Left ventricle myocardium superior (tissue), 1 donor: ENCODE results near the gene RPRD2. TPM values are rescaled to one million over a fixed set of nuclear protein-coding genes. Genes with fewer than 3 reads are reported as not detected.

ENCODE experiments used
- ATAC-seq: fragments of 200-7000 bp; cut with Tn5 transposase; one replicate; pipeline ENCODE4 v1.9.1; 2020; ENCODE audit warnings: mild to moderate bottlenecking, moderate library complexity
- DNase-seq: peaks from one replicate; pipeline ENCODE4 v3.0.0-alpha.2; 2020
- intact Hi-C: fragments of 100-400 bp; cut with micrococcal nuclease; formaldehyde crosslinking; loops from one replicate; pipeline ENCODE4 v1.11.0; 2022
- total RNA-seq: library from RNA; stranded (reverse); fragmentation: NEBNext Ultra II Directional; extraction: Animal tissue kit (Norgen Biotek cat#: 25700); gene quantifications from one replicate; pipeline ENCODE4 v1.2.1, GENCODE V29; 2021
- donor health status: DM: no; HTN: yes; CAD: no; lungs with severe emphysema.

Gene RPRD2
- total RNA-seq, 1 donor from 2014 or later: 24.4 TPM

- no peak for DNase-seq
- intact Hi-C loops: no loop called here
- no peak for ATAC-seq
Observed at GRCh38 chr1:150498342-150498741, 134.4 kb downstream of the RPRD2 start.

GRCh38 chr1:150505431-150505830 is 141.5 kb downstream of the RPRD2 start:
- peak; percentile 10 for DNase-seq
- intact Hi-C loops: no loop called here
- no peak for ATAC-seq

DNA sequence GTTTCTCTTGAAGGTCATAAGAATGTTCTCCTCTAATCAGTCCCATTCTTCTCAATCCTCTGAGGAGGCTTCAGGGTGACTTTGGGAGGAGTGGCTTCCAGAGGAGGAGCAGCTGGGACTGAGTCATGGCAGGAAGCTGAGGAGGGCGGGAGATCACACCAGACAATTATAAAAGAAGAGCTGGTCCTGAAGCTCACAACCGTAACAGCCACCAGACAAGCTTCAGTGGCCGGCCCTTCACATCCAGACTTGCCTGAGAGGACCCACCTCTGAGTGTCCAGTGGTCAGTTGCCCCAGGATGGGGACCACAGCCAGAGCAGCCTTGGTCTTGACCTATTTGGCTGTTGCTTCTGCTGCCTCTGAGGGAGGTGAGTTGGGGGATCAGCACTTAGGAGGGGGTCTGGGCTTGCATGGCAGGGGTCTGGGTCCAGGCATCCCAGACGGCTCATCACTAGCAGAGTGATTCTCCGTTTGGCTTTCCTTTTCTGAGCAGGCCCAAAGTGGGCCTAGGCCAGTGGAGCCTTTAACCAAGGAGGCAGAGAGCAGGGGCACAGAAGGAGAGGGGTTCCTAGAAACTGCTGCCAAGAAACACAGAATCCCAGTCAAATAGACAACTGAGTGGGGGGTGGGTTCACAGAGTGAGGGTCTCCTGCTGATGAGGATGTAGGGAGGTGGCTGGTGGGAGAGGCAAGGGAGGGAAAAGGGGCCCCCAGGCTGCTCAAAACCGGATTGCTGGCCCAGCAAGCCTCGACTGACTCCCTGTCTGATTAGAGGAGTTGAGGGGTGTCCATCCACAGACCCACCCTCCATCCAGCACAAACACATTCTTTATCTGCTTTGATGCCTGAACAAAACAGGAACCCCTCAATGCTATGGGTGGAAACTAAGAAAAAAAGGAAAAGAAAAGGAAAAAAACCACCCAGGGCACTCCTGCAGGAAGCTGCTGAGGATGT is 144.2 kb downstream of the RPRD2 start, which contains the start of gene ECM1:
Gene ECM1 (plus strand): TSS at position 198 of the 953 bp plus-strand sequence. CDS start 101 bp downstream, at position 299.
- DNase-seq: peak; percentile 54
- intact Hi-C loops: no loop called here
- ATAC-seq: peak; percentile 89

GRCh38 chr1:150508982-150509381 is 145.0 kb downstream of the RPRD2 start:
- DNase-seq (no peak), ATAC-seq (peak; percentile 11)
- intact Hi-C loops: no loop called here

- intact Hi-C loops: no loop called here
- ATAC-seq: no peak
- peak; percentile 24 for DNase-seq
Observed at GRCh38 chr1:150511551-150511950, 147.6 kb downstream of the RPRD2 start.

DNA sequence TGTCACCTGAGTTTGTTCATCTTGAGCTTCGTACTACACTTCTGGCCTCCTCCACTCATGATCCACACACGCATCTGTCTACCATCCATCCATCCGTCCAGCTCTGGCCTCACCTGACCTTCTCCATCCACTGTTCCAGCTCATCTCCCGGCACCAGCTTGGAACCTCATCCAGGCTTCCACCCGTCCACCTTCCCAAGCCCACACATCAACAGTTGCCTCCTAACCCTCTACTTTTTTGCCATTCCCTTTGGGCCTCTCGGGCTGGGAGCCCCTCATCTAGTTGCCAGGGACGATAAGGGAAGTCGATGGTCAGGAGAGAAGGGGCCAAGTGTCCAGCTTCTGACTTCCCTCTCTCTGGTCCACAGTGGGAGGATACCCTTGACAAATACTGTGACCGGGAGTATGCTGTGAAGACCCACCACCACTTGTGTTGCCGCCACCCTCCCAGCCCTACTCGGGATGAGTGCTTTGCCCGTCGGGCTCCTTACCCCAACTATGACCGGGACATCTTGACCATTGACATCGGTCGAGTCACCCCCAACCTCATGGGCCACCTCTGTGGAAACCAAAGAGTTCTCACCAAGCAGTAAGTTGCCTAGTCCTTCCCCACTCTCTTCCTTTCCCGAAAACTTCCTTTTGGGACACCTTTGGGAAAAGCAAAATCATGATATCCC is 148.2 kb downstream of the RPRD2 start:
- peak; percentile 15 for DNase-seq
- intact Hi-C loops: no loop called here
- no peak for ATAC-seq

GRCh38 chr1:150512846-150513245 is 148.9 kb downstream of the RPRD2 start:
- no peak for ATAC-seq
- intact Hi-C loops: no loop called here
- DNase-seq: peak; percentile 8

DNA sequence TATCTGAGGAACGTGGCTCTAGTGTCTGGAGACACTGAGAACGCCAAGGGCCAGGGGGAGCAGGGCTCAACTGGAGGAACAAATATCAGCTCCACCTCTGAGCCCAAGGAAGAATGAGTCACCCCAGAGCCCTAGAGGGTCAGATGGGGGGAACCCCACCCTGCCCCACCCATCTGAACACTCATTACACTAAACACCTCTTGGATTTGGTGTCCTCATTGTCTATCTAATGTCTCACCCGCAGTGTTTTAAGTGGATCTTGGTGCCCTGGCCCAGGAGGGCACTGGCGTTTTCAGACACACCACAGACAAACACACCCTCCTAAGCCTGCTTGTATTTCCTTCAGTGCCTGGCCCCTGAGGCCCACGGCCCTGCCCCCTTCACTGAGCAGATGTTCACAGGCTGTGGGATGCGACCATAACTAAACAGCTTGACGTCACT is 149.4 kb downstream of the RPRD2 start:
- intact Hi-C loops: no loop called here
- ATAC-seq (no peak), DNase-seq (peak; percentile 32)

DNA sequence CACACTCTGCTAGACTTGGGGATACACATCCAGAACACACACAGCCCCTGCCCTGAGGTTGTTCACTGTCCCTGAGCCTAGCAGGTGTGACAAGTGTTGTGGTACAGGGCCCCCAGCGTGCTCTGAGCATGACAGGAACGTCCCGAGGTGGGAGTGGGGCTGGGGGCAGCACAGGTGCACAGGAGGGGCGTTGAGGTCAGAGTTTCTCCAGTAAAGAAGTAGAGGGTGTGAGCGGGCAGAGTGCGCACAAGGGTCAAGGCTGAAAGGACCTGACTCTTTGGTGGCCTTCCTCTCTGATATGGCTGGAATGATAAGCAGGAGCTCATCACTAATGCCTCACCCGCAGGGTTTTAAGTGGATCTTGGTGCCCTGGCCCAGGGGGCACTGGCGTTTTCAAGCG is 150.3 kb downstream of the RPRD2 start:
- intact Hi-C loops: no loop called here
- ATAC-seq (no peak), DNase-seq (peak; percentile 1)

- DNase-seq (no peak), ATAC-seq (no peak)
- intact Hi-C loops: no loop called here
Observed at GRCh38 chr1:150514913-150515327, 151.0 kb downstream of the RPRD2 start.

DNA sequence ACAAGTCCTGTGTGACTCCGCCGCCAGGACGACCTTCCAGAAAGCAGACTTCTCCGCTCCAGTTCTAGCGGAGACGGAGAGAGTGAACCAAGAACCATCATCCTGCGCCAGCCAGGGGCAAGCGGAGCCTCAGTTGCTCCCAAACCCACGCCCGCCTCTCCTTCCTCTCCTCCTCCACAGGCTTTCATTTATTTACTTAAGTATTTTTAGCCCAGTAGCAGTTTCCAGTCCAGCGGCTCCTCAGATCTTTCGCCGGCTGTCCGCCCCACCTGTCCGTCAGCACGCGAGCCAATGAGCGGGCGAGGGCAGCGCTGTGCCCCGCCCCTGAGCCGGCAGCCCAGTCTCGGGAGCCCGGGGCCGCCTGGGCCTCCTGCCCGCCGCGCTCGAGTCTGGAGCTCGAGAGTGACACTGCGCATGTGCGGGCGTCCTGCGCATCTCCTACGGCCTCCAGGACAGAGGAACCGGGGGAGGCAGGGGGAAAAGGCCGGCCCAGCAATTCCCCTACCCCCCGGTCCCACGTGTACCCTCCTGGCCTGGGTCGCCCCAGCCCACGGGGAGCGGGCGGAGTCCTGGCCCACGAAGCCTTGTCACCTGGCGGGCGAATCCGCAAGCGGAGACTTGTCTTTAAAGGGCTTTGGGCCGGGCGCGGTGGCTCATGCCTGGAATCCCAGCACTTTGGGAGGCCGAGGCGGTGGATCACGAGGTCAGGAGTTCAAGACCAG is 151.5 kb downstream of the RPRD2 start, which contains the start of gene FALEC:
Gene FALEC (plus strand): TSS at position 425 of the 722 bp plus-strand sequence.
- intact Hi-C loops: no loop called here
- ATAC-seq (peak; percentile 98), DNase-seq (peak; percentile 99)

- no peak for DNase-seq
- intact Hi-C loops: no loop called here
- ATAC-seq: peak; percentile 7
Observed at GRCh38 chr1:150516050-150516591, 152.2 kb downstream of the RPRD2 start.

DNA sequence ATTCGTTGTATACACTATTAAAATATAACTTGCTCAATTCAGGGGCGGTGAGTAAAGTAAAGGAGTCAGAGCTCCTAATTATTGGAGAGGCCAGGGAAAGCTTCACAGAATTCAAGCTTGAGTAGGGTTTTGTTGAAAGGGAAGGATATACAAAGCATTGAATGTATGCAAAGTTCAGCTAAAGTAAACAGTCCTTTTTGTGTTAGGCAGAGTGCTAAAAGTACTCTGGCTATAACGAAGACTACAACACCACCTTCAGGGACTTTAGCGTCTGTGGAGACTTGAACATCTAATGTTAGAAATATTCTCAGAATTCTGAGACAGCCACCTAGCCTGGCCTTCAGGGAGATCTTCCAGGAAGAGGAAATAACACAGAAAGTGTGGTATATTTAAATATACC is 152.7 kb downstream of the RPRD2 start:
- ATAC-seq (no peak), DNase-seq (no peak)
- intact Hi-C loops: no loop called here

DNA sequence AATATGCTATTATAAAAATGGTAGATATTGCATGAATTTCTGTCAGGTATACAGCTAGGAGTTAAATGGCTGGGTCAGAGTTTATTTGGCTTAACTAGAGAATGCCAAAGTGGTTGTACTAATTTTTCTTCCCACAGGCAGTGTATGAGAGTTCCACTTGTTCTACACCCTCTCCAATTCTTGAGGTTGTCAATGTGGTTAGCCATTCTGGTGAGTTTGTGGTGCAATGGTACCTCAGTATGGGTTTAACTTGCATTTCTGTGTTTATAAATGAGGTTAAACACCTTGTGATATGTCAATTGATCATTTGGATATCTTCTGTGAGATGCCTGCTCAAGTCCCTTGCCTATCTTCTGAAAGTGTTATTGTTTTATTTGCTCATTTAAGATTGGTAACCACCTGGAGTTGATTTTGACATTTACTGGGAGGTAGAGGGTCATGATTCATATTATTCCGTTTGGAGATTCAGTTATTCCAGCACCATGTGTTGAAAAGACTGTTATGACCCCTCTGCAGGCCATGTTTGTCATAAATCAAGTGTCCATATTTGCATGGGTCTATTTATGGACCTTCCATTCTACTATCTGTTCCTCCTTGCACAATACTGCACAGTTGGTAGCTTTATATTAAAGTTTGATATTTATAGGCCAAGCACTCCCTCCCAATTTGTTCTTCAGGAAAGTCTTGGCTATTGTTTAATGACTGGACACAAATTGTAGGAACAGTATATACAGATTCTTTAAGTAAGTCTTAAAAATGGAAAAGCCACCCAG is 157.4 kb downstream of the RPRD2 start:
- intact Hi-C loops: loop anchor here (2.0 kb wide), 1 partner anchor 49 kb away; no protein-coding TSS in a partner anchor
- no peak for DNase-seq
- no peak for ATAC-seq

- intact Hi-C loops: no loop called here
- ATAC-seq (no peak), DNase-seq (no peak)
Observed at GRCh38 chr1:150525348-150525747, 161.4 kb downstream of the RPRD2 start.
